ENCODE data around the gene NLGN4Y. TPM values are rescaled to one million over a fixed set of nuclear protein-coding genes. Genes with fewer than 3 reads are reported as not detected.

Gene NLGN4Y
- total RNA-seq, 1 donor from 2014 or later: not detected

- DNase-seq (ENCODE audit: low spot score in 2 of 2, unreplicated experiment in 2 of 2): no peak
- Mint-ChIP-seq H3K9me3 (no peaks in the 10 kb centered on the region), H3K27me3 (ENCODE audit: low read depth) (no peaks in the 10 kb centered on the region), H3K27ac (no peak overlapping the region), H3K36me3 (no peaks in the 10 kb centered on the region), H3K4me3 (no peak overlapping the region), H3K4me1 (no peaks in the 10 kb centered on the region)
- no peak for TF ChIP-seq CTCF (IDR thresholded peaks at IDR 0.05; ENCODE audit: unreplicated experiment)
Measured at GRCh38 chrY:14628208-14628607, 103.9 kb downstream of the NLGN4Y start.

- Mint-ChIP-seq H3K27me3 (ENCODE audit: low read depth) (no peaks in the 10 kb centered on the region), H3K4me3 (no peak overlapping the region), H3K4me1 (no peaks in the 10 kb centered on the region), H3K27ac (no peak overlapping the region), H3K36me3 (no peaks in the 10 kb centered on the region), H3K9me3 (no peaks in the 10 kb centered on the region)
- no peak for TF ChIP-seq CTCF (IDR thresholded peaks at IDR 0.05; ENCODE audit: unreplicated experiment)
- no peak for DNase-seq (ENCODE audit: low spot score in 2 of 2, unreplicated experiment in 2 of 2)
Measured at GRCh38 chrY:14631676-14632075, 107.3 kb downstream of the NLGN4Y start.

GRCh38 chrY:14633718-14634117 is 109.4 kb downstream of the NLGN4Y start:
- H3K27me3 Mint-ChIP-seq (ENCODE audit: low read depth): no peaks in the 10 kb centered on the region
- TF ChIP-seq CTCF (IDR thresholded peaks at IDR 0.05; ENCODE audit: unreplicated experiment): no peak
- no peaks in the 10 kb centered on the region for H3K4me1 Mint-ChIP-seq
- H3K4me3 Mint-ChIP-seq: no peak overlapping the region
- H3K9me3 Mint-ChIP-seq: no peaks in the 10 kb centered on the region
- no peaks in the 10 kb centered on the region for H3K36me3 Mint-ChIP-seq
- DNase-seq (ENCODE audit: low spot score in 2 of 2, unreplicated experiment in 2 of 2): no peak
- H3K27ac Mint-ChIP-seq: no peak overlapping the region

GRCh38 chrY:14634954-14635353 is 110.6 kb downstream of the NLGN4Y start:
- H3K4me1 Mint-ChIP-seq: no peaks in the 10 kb centered on the region
- H3K27me3 Mint-ChIP-seq (ENCODE audit: low read depth): no peaks in the 10 kb centered on the region
- TF ChIP-seq CTCF (IDR thresholded peaks at IDR 0.05; ENCODE audit: unreplicated experiment): no peak
- H3K36me3 Mint-ChIP-seq: no peaks in the 10 kb centered on the region
- no peak overlapping the region for H3K4me3 Mint-ChIP-seq
- no peak overlapping the region for H3K27ac Mint-ChIP-seq
- no peaks in the 10 kb centered on the region for H3K9me3 Mint-ChIP-seq
- no peak for DNase-seq (ENCODE audit: low spot score in 2 of 2, unreplicated experiment in 2 of 2)

- TF ChIP-seq CTCF (IDR thresholded peaks at IDR 0.05; ENCODE audit: unreplicated experiment): no peak
- DNase-seq (ENCODE audit: low spot score in 2 of 2, unreplicated experiment in 2 of 2): no peak
- no peaks in the 10 kb centered on the region for H3K27me3 Mint-ChIP-seq (ENCODE audit: low read depth)
- H3K4me3 Mint-ChIP-seq: no peak overlapping the region
- no peaks in the 10 kb centered on the region for H3K9me3 Mint-ChIP-seq
- no peaks in the 10 kb centered on the region for H3K4me1 Mint-ChIP-seq
- no peaks in the 10 kb centered on the region for H3K36me3 Mint-ChIP-seq
- no peak overlapping the region for H3K27ac Mint-ChIP-seq
Measured at GRCh38 chrY:14637551-14637950, 113.2 kb downstream of the NLGN4Y start.

- no peaks in the 10 kb centered on the region for H3K36me3 Mint-ChIP-seq
- DNase-seq (ENCODE audit: low spot score in 2 of 2, unreplicated experiment in 2 of 2): no peak
- H3K27me3 Mint-ChIP-seq (ENCODE audit: low read depth): no peaks in the 10 kb centered on the region
- H3K4me1 Mint-ChIP-seq: no peaks in the 10 kb centered on the region
- H3K27ac Mint-ChIP-seq: no peak overlapping the region
- H3K9me3 Mint-ChIP-seq: no peaks in the 10 kb centered on the region
- TF ChIP-seq CTCF (IDR thresholded peaks at IDR 0.05; ENCODE audit: unreplicated experiment): no peak
- no peak overlapping the region for H3K4me3 Mint-ChIP-seq
Measured at GRCh38 chrY:14641853-14642252, 117.5 kb downstream of the NLGN4Y start.

Measured in mesothelial cell of epicardium (in vitro differentiated cells).